GM23338 (cell line): Measurements from ENCODE around the gene OBSL1. TPM values are rescaled to one million over a fixed set of nuclear protein-coding genes. Genes with fewer than 3 reads are reported as not detected.

ENCODE experiments used
- ATAC-seq: fragments of 200-7000 bp; cut with Tn5 transposase; 3 replicates; pipeline ENCODE4 v1.9.1; 2020
- DNase-seq: peaks from one replicate; pipeline ENCODE4 v3.0.0-alpha.2; 2015; ENCODE audit warnings: low spot score
- H2AFZ ChIP-seq: fragments of 200-600 bp; sonication (generic); 2 replicates; pipeline ENCODE4 v1.8.0; 2016; ENCODE audit warnings: antibody characterized with exemption, mild to moderate bottlenecking, moderate library complexity
- H3F3A ChIP-seq: fragments of 200-600 bp; sonication (generic); replicated peaks from 2 replicates; pipeline ENCODE4 v1.8.0; 2017; ENCODE audit warnings: antibody characterized with exemption, mixed run types, low read depth
- H3K27ac ChIP-seq: fragments of 200-600 bp; sonication (generic); 2 replicates; pipeline ENCODE4 v1.6.1; 2016; ENCODE audit warnings: low read depth
- H3K27me3 ChIP-seq: fragments of 200-600 bp; sonication (generic); 2 replicates; pipeline ENCODE4 v1.8.0; 2016; ENCODE audit warnings: mild to moderate bottlenecking, mixed run types, moderate library complexity; ENCODE audit not compliant: insufficient read depth
- H3K36me3 ChIP-seq: fragments of 200-600 bp; sonication (generic); 2 replicates; pipeline ENCODE4 v1.8.0; 2016; ENCODE audit warnings: mild to moderate bottlenecking; ENCODE audit not compliant: insufficient read depth
- H3K4me1 ChIP-seq: fragments of 200-600 bp; sonication (generic); 2 replicates; pipeline ENCODE4 v1.8.0; 2016; ENCODE audit warnings: mild to moderate bottlenecking, moderate library complexity; ENCODE audit not compliant: insufficient read depth
- H3K4me2 ChIP-seq: fragments of 200-600 bp; sonication (generic); 2 replicates; pipeline ENCODE4 v1.7.1; 2017; ENCODE audit warnings: mixed run types
- H3K4me3 ChIP-seq: fragments of 200-600 bp; sonication (generic); 2 replicates; pipeline ENCODE4 v1.6.1; 2016; ENCODE audit warnings: mixed run types
- H3K79me2 ChIP-seq: fragments of 200-600 bp; sonication (generic); replicated peaks from 2 replicates; pipeline ENCODE4 v1.8.0; 2017; ENCODE audit warnings: mild to moderate bottlenecking; ENCODE audit not compliant: insufficient read depth
- H3K9me2 ChIP-seq: fragments of 200-600 bp; sonication (generic); 2 replicates; pipeline ENCODE4 v1.8.0; 2017; ENCODE audit not compliant: insufficient read depth
- H4K20me1 ChIP-seq: fragments of 200-600 bp; sonication (generic); replicated peaks from 2 replicates; pipeline ENCODE4 v1.8.0; 2017; ENCODE audit warnings: mild to moderate bottlenecking; ENCODE audit not compliant: insufficient read depth
- H3K27ac Mint-ChIP-seq: 2 replicates; pipeline ENCODE4 v1.8.0; 2020; ENCODE audit warnings: inconsistent platforms, mild to moderate bottlenecking, moderate library complexity, mixed read lengths
- H3K27me3 Mint-ChIP-seq: 3 replicates; pipeline ENCODE4 v1.8.0; 2022; ENCODE audit warnings: low read depth, mild to moderate bottlenecking, moderate library complexity, mixed read lengths, inconsistent platforms; ENCODE audit not compliant: insufficient read depth, poor library complexity
- H3K36me3 Mint-ChIP-seq: 3 replicates; pipeline ENCODE4 v1.8.0; 2021; ENCODE audit warnings: low read depth, mild to moderate bottlenecking, inconsistent platforms, moderate library complexity, mixed read lengths
- H3K4me1 Mint-ChIP-seq: 3 replicates; pipeline ENCODE4 v1.8.0; 2020; ENCODE audit warnings: mild to moderate bottlenecking, inconsistent platforms, mixed read lengths
- H3K4me3 Mint-ChIP-seq: 3 replicates; pipeline ENCODE4 v1.8.0; 2021; ENCODE audit warnings: moderate library complexity, mild to moderate bottlenecking, inconsistent platforms, mixed read lengths
- H3K9me3 Mint-ChIP-seq: 3 replicates; pipeline ENCODE4 v1.8.0; 2020; ENCODE audit warnings: moderate library complexity, mild to moderate bottlenecking, inconsistent platforms, mixed read lengths
- CREB1 ChIP-seq: fragments of 250-450 bp; sonication (Bioruptor Pico); IDR thresholded peaks from 2 replicates; pipeline ENCODE4 v1.5.0; 2020; ENCODE audit warnings: low read depth, mild to moderate bottlenecking, moderate library complexity
- CTCF ChIP-seq, 2 experiments: fragments of 200-600 bp in 1 of 2; sonication (generic) in 1 of 2; conservative IDR thresholded peaks; 2 replicates each; pipeline versions ENCODE4 v1.5.1 to v1.6.1; 2016 to 2017; ENCODE audit warnings: antibody characterized with exemption in 2 of 2, low read depth in 2 of 2, mild to moderate bottlenecking in 2 of 2, moderate library complexity in 1 of 2
- EZH2phosphoT487 ChIP-seq: fragments of 200-600 bp; sonication (generic); IDR thresholded peaks from one replicate; pipeline ENCODE4 v1.8.1; 2018; ENCODE audit warnings: antibody characterized with exemption; ENCODE audit not compliant: unreplicated experiment
- JUNB ChIP-seq: IDR thresholded peaks from one replicate; pipeline ENCODE4 v1.6.1; 2016; ENCODE audit warnings: antibody characterized with exemption; ENCODE audit not compliant: unreplicated experiment
- POLR2AphosphoS5 ChIP-seq: IDR thresholded peaks from 2 replicates; pipeline ENCODE4 v1.6.1; 2016; ENCODE audit warnings: antibody characterized with exemption, low read depth
- ZNF114 ChIP-seq: fragments of 250-450 bp; sonication (Bioruptor Pico); IDR thresholded peaks from 2 replicates; pipeline ENCODE4 v1.5.0; 2020; ENCODE audit warnings: mild to moderate bottlenecking, moderate library complexity
- ZNF331 ChIP-seq: fragments of 250-450 bp; sonication (Bioruptor Pico); IDR thresholded peaks from 2 replicates; pipeline ENCODE4 v1.5.0; 2020; ENCODE audit warnings: low read depth, mild to moderate bottlenecking, moderate library complexity
- polyA plus RNA-seq: library from polyadenylated mRNA; unstranded; fragments of >200 nt; fragmentation: Nextera tagmentation; extraction: Ambion mirVana; gene quantifications from 2 replicates; pipeline ENCODE4 v1.2.1, GENCODE V29; 2016
- total RNA-seq: library from RNA; depleted of rRNA; stranded (reverse); fragments of >200 nt; shearing (Covaris generic); gene quantifications from 2 replicates; pipeline ENCODE4 v1.2.3, GENCODE V29; 2014
- TF ChIP-seq, protein P1 (sequence below): fragments of 250-450 bp; sonication (Bioruptor Pico); IDR thresholded peaks from 2 replicates; pipeline ENCODE4 v1.5.0; 2020; ENCODE audit warnings: mild to moderate bottlenecking, moderate library complexity
- TF ChIP-seq, protein P2 (sequence below): IDR thresholded peaks from one replicate; pipeline ENCODE4 v1.6.1; 2018; ENCODE audit warnings: antibody characterized with exemption; ENCODE audit not compliant: unreplicated experiment

Gene OBSL1
- total and polyA plus RNA-seq, 2 experiments from 2014 or later: 94.9 to 207 TPM

DNA sequence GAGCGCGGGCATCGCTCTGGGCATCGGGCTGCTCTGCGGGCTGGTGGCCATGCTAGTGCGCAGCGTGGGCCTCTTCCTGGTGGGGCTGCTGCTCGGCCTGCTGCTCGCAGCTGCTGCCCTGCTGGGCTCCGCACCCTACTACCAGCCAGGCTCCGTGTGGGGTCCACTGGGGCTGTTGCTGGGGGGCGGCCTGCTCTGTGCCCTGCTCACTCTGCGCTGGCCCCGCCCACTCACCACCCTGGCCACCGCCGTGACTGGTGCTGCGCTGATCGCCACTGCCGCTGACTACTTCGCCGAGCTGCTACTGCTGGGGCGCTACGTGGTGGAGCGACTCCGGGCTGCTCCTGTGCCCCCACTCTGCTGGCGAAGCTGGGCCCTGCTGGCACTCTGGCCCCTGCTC lies 23.7 kb downstream of the OBSL1 start:
- H3K27me3 Mint-ChIP-seq: peaks cover 27% of the 10 kb centered on the region
- H2AFZ ChIP-seq: no peak overlapping the region
- H3F3A ChIP-seq: peaks cover 4% of the 10 kb centered on the region
- no peak overlapping the region for H3K4me2 ChIP-seq
- no peak overlapping the region for H3K4me3 ChIP-seq
- H3K36me3 Mint-ChIP-seq: peaks cover 21% of the 10 kb centered on the region
- no peaks in the 10 kb centered on the region; the same call in 2 of the 3 replicates for H3K9me3 Mint-ChIP-seq
- no peaks in the 10 kb centered on the region for H3K9me2 ChIP-seq
- H3K27ac ChIP-seq: no peak overlapping the region
- peaks cover 3% of the 10 kb centered on the region for H3K79me2 ChIP-seq
- no peak for DNase-seq
- peaks cover 4% of the 10 kb centered on the region; the same call in 1 of the 2 replicates for H3K27me3 ChIP-seq
- no peaks in the 10 kb centered on the region for H3K36me3 ChIP-seq
- H3K4me3 Mint-ChIP-seq: no peak overlapping the region
- H3K4me1 Mint-ChIP-seq: peaks cover 17% of the 10 kb centered on the region
- TF ChIP-seq ZNF331 (CRISPR knock-in tag) (no peak), CREB1 (CRISPR knock-in tag) (no peak), JUNB (no peak), EZH2phosphoT487 (no peak), POLR2AphosphoS5 (no peak), ZNF114 (CRISPR knock-in tag) (no peak), CTCF (conservative IDR thresholded peaks at IDR 0.05; ENCODE audit: low read depth in 2 of 2) (no peak)
- TF ChIP-seq, protein P1, sequence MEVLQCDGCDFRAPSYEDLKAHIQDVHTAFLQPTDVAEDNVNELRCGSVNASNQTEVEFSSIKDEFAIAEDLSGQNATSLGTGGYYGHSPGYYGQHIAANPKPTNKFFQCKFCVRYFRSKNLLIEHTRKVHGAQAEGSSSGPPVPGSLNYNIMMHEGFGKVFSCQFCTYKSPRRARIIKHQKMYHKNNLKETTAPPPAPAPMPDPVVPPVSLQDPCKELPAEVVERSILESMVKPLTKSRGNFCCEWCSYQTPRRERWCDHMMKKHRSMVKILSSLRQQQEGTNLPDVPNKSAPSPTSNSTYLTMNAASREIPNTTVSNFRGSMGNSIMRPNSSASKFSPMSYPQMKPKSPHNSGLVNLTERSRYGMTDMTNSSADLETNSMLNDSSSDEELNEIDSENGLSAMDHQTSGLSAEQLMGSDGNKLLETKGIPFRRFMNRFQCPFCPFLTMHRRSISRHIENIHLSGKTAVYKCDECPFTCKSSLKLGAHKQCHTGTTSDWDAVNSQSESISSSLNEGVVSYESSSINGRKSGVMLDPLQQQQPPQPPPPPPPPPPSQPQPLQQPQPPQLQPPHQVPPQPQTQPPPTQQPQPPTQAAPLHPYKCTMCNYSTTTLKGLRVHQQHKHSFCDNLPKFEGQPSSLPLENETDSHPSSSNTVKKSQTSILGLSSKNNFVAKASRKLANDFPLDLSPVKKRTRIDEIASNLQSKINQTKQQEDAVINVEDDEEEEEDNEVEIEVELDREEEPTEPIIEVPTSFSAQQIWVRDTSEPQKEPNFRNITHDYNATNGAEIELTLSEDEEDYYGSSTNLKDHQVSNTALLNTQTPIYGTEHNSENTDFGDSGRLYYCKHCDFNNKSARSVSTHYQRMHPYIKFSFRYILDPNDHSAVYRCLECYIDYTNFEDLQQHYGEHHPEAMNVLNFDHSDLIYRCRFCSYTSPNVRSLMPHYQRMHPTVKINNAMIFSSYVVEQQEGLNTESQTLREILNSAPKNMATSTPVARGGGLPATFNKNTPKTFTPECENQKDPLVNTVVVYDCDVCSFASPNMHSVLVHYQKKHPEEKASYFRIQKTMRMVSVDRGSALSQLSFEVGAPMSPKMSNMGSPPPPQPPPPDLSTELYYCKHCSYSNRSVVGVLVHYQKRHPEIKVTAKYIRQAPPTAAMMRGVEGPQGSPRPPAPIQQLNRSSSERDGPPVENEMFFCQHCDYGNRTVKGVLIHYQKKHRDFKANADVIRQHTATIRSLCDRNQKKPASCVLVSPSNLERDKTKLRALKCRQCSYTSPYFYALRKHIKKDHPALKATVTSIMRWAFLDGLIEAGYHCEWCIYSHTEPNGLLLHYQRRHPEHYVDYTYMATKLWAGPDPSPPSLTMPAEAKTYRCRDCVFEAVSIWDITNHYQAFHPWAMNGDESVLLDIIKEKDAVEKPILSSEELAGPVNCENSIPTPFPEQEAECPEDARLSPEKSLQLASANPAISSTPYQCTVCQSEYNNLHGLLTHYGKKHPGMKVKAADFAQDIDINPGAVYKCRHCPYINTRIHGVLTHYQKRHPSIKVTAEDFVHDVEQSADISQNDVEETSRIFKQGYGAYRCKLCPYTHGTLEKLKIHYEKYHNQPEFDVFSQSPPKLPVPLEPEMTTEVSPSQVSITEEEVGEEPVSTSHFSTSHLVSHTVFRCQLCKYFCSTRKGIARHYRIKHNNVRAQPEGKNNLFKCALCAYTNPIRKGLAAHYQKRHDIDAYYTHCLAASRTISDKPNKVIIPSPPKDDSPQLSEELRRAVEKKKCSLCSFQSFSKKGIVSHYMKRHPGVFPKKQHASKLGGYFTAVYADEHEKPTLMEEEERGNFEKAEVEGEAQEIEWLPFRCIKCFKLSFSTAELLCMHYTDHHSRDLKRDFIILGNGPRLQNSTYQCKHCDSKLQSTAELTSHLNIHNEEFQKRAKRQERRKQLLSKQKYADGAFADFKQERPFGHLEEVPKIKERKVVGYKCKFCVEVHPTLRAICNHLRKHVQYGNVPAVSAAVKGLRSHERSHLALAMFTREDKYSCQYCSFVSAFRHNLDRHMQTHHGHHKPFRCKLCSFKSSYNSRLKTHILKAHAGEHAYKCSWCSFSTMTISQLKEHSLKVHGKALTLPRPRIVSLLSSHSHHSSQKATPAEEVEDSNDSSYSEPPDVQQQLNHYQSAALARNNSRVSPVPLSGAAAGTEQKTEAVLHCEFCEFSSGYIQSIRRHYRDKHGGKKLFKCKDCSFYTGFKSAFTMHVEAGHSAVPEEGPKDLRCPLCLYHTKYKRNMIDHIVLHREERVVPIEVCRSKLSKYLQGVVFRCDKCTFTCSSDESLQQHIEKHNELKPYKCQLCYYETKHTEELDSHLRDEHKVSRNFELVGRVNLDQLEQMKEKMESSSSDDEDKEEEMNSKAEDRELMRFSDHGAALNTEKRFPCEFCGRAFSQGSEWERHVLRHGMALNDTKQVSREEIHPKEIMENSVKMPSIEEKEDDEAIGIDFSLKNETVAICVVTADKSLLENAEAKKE: no peak
- TF ChIP-seq, protein P2, sequence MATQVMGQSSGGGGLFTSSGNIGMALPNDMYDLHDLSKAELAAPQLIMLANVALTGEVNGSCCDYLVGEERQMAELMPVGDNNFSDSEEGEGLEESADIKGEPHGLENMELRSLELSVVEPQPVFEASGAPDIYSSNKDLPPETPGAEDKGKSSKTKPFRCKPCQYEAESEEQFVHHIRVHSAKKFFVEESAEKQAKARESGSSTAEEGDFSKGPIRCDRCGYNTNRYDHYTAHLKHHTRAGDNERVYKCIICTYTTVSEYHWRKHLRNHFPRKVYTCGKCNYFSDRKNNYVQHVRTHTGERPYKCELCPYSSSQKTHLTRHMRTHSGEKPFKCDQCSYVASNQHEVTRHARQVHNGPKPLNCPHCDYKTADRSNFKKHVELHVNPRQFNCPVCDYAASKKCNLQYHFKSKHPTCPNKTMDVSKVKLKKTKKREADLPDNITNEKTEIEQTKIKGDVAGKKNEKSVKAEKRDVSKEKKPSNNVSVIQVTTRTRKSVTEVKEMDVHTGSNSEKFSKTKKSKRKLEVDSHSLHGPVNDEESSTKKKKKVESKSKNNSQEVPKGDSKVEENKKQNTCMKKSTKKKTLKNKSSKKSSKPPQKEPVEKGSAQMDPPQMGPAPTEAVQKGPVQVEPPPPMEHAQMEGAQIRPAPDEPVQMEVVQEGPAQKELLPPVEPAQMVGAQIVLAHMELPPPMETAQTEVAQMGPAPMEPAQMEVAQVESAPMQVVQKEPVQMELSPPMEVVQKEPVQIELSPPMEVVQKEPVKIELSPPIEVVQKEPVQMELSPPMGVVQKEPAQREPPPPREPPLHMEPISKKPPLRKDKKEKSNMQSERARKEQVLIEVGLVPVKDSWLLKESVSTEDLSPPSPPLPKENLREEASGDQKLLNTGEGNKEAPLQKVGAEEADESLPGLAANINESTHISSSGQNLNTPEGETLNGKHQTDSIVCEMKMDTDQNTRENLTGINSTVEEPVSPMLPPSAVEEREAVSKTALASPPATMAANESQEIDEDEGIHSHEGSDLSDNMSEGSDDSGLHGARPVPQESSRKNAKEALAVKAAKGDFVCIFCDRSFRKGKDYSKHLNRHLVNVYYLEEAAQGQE: no peak
- no peak for ATAC-seq
- H4K20me1 ChIP-seq: peaks cover 7% of the 10 kb centered on the region
- peaks cover 6% of the 10 kb centered on the region; the same call in 1 of the 2 replicates for H3K4me1 ChIP-seq
- no peak overlapping the region for H3K27ac Mint-ChIP-seq
